ENCODE results near the gene ALPK1. TPM values are rescaled to one million over a fixed set of nuclear protein-coding genes. Genes with fewer than 3 reads are reported as not detected.

Gene ALPK1
- total RNA-seq, 5 donors from 2014 or later (not counting 1 experiment from before 2014, with no cell fraction given), result 8.3 to 22.9 (median 9.3) TPM

DNA sequence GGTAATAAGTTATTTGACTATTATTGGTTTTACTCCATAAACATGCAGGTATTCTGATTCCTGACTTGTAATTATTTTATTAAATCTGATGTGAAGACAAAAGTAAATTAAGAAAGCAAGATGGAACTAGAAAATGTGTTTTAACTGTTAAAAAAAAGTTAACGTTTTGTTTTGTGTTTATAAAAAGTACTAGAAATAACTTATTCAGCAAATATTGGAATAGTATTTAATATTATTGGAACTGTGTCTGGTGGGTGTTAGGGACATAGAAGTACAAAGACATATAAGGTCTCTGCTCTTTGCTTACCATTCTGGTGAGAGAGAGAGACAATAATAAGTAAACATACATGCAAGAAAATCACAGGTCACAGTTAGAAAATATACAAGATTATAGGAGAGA is 27.1 kb upstream of the ALPK1 start:
- Mint-ChIP-seq H3K27ac (peak overlapping the region in 1 of 2 donors; percentile 8), H3K36me3 (peaks cover 17% of the 10 kb centered on the region), H3K27me3 (no peaks in the 10 kb centered on the region), H3K4me1 (peaks cover 0 to 26% (median 15%) of the 10 kb centered on the region in 3 donors), H3K9me3 (no peaks in the 10 kb centered on the region), H3K4me3 (no peak overlapping the region)
- ATAC-seq (replicated peaks in 1 of 4), result no peak
- CTCF ChIA-PET, result no interaction called here
- POLR2A ChIA-PET, result no interaction called here
- Histone ChIP-seq H3K27me3 (replicated peaks in 1 of 2; ENCODE audit: control insufficient read depth in 2 of 2, extremely low read depth in 1 of 2, insufficient read depth in 2 of 2, low read length in 1 of 2) (no peaks in the 10 kb centered on the region), H3K4me3 (ENCODE audit: control insufficient read depth in 1 of 2, extremely low read depth in 1 of 2, low read length in 1 of 2) (no peak overlapping the region), H3K4me1 (ENCODE audit: control insufficient read depth in 1 of 2, extremely low read depth in 1 of 2, insufficient read depth in 2 of 2, low read length in 2 of 2) (no peaks in the 10 kb centered on the region), H3K9me3 (no peaks in the 10 kb centered on the region), H3K36me3 (ENCODE audit: control insufficient read depth in 2 of 2, extremely low read depth in 1 of 2, insufficient read depth in 1 of 2, low read length in 1 of 2) (peaks cover 0 to 7% of the 10 kb centered on the region in 2 donors), H3K27ac (ENCODE audit: low read length) (no peak overlapping the region)
- no CpG with 5 or more reads among the region's 1 CpG for WGBS (ENCODE audit: insufficient coverage)
- no peak for DNase-seq

- H3K36me3 Mint-ChIP-seq, result peaks cover 20% of the 10 kb centered on the region
- Histone ChIP-seq H3K27ac (ENCODE audit: low read length) (no peak overlapping the region), H3K27me3 (replicated peaks in 1 of 2; ENCODE audit: control insufficient read depth in 2 of 2, extremely low read depth in 1 of 2, insufficient read depth in 2 of 2, low read length in 1 of 2) (no peaks in the 10 kb centered on the region), H3K9me3 (no peaks in the 10 kb centered on the region), H3K36me3 (ENCODE audit: control insufficient read depth in 2 of 2, extremely low read depth in 1 of 2, insufficient read depth in 1 of 2, low read length in 1 of 2) (peaks cover 0 to 10% of the 10 kb centered on the region in 2 donors), H3K4me3 (ENCODE audit: control insufficient read depth in 1 of 2, extremely low read depth in 1 of 2, low read length in 1 of 2) (no peak overlapping the region), H3K4me1 (ENCODE audit: control insufficient read depth in 1 of 2, extremely low read depth in 1 of 2, insufficient read depth in 2 of 2, low read length in 2 of 2) (no peaks in the 10 kb centered on the region)
- ATAC-seq (replicated peaks in 1 of 4), result no peak
- H3K4me1 Mint-ChIP-seq, result peaks cover under 1 to 28% (median 18%) of the 10 kb centered on the region in 3 donors
- CTCF ChIA-PET, result no interaction called here
- no peaks in the 10 kb centered on the region for H3K9me3 Mint-ChIP-seq
- no peak overlapping the region for H3K4me3 Mint-ChIP-seq
- peak overlapping the region in 1 of 2 donors; percentile 41 for H3K27ac Mint-ChIP-seq
- POLR2A ChIA-PET, result interaction anchor here (0.5 kb wide), 2 partner anchors 336 to 395 kb away, joined by 3 to 4 read pairs; no protein-coding TSS in a partner anchor
- 94% methylated on average over 4 of the region's 8 CpGs for WGBS (ENCODE audit: insufficient coverage)
- no peak for DNase-seq
- H3K27me3 Mint-ChIP-seq, result no peaks in the 10 kb centered on the region
Measured at GRCh38 chr4:112270640-112271421, 26.3 kb upstream of the ALPK1 start.

- Histone ChIP-seq H3K9me3 (no peaks in the 10 kb centered on the region), H3K36me3 (ENCODE audit: control insufficient read depth in 2 of 2, extremely low read depth in 1 of 2, insufficient read depth in 1 of 2, low read length in 1 of 2) (peaks cover 2 to 9% of the 10 kb centered on the region in 2 donors), H3K27ac (ENCODE audit: low read length) (no peak overlapping the region), H3K27me3 (replicated peaks in 1 of 2; ENCODE audit: control insufficient read depth in 2 of 2, extremely low read depth in 1 of 2, insufficient read depth in 2 of 2, low read length in 1 of 2) (no peaks in the 10 kb centered on the region), H3K4me3 (ENCODE audit: control insufficient read depth in 1 of 2, extremely low read depth in 1 of 2, low read length in 1 of 2) (no peak overlapping the region), H3K4me1 (ENCODE audit: control insufficient read depth in 1 of 2, extremely low read depth in 1 of 2, insufficient read depth in 2 of 2, low read length in 2 of 2) (no peaks in the 10 kb centered on the region)
- ChIA-PET CTCF (interaction anchor here in 1 of 2 donors (0.9 kb wide), 1 partner anchor 8 kb away, joined by 7 read pairs; no protein-coding TSS in a partner anchor), POLR2A (no interaction called here)
- Mint-ChIP-seq H3K4me1 (peaks cover 8 to 33% (median 20%) of the 10 kb centered on the region in 3 donors), H3K9me3 (no peaks in the 10 kb centered on the region), H3K27me3 (no peaks in the 10 kb centered on the region), H3K36me3 (peaks cover 28% of the 10 kb centered on the region), H3K27ac (peak overlapping the region in 1 of 2 donors; percentile 63), H3K4me3 (no peak overlapping the region)
- DNase-seq (no peak), ATAC-seq (replicated peaks in 1 of 4) (no peak)
- 100% methylated on average over 3 of the region's 4 CpGs for whole genome bisulfite sequencing (ENCODE audit: insufficient coverage)
Measured at GRCh38 chr4:112272292-112272691, 24.9 kb upstream of the ALPK1 start.

GRCh38 chr4:112274959-112275358 is 22.2 kb upstream of the ALPK1 start:
- H3K4me1 ChIP-seq (ENCODE audit: control insufficient read depth in 1 of 2, extremely low read depth in 1 of 2, insufficient read depth in 2 of 2, low read length in 2 of 2), result peaks cover 1 to 5% of the 10 kb centered on the region in 2 experiments
- ChIA-PET POLR2A (no interaction called here), CTCF (interaction anchor here (0.6 to 0.7 kb wide), 3 partner anchors 27 to 253 kb away, joined by 3 read pairs; no protein-coding TSS in a partner anchor)
- no peak overlapping the region for H3K27ac ChIP-seq (ENCODE audit: low read length)
- DNase-seq, result no peak
- no peak overlapping the region for H3K27ac Mint-ChIP-seq
- H3K27me3 Mint-ChIP-seq, result no peaks in the 10 kb centered on the region
- 100% methylated on average over 2 of the region's 4 CpGs for WGBS (ENCODE audit: insufficient coverage)
- H3K27me3 ChIP-seq (replicated peaks in 1 of 2; ENCODE audit: control insufficient read depth in 2 of 2, extremely low read depth in 1 of 2, insufficient read depth in 2 of 2, low read length in 1 of 2), result no peaks in the 10 kb centered on the region
- H3K9me3 Mint-ChIP-seq, result no peaks in the 10 kb centered on the region
- no peak for ATAC-seq (replicated peaks in 1 of 4)
- no peaks in the 10 kb centered on the region for H3K9me3 ChIP-seq
- peaks cover 3 to 11% of the 10 kb centered on the region in 2 donors for H3K36me3 ChIP-seq (ENCODE audit: control insufficient read depth in 2 of 2, extremely low read depth in 1 of 2, insufficient read depth in 1 of 2, low read length in 1 of 2)
- H3K4me1 Mint-ChIP-seq, result peaks cover 25 to 55% (median 42%) of the 10 kb centered on the region in 3 donors
- peaks cover 24% of the 10 kb centered on the region for H3K36me3 Mint-ChIP-seq
- no peak overlapping the region for H3K4me3 Mint-ChIP-seq
- no peak overlapping the region for H3K4me3 ChIP-seq (ENCODE audit: control insufficient read depth in 1 of 2, extremely low read depth in 1 of 2, low read length in 1 of 2)

DNA sequence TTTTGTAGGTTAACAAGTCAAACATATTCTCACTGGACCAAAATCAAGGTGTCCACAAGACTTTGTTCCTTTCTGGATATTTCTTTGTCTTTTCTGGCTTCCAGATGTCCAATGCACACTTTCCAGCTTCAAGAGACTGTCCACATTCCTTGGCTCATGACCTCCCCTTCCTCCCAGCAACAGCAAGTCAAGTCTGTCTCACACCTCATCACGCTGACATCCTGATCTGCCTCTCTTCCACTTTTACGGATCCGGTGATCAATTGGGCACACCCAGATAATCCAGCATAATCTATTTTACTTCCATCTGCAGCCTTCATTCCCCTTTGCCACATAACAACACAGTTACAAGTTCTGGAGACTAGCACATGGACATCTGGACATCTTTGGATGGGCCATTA is 21.1 kb upstream of the ALPK1 start:
- H3K4me1 ChIP-seq (ENCODE audit: control insufficient read depth in 1 of 2, extremely low read depth in 1 of 2, insufficient read depth in 2 of 2, low read length in 2 of 2), result peaks cover 2 to 10% of the 10 kb centered on the region in 2 experiments
- no peak for DNase-seq
- H3K9me3 ChIP-seq, result no peaks in the 10 kb centered on the region
- WGBS (ENCODE audit: insufficient coverage), result 96% methylated on average over 3 of the region's 3 CpGs
- Mint-ChIP-seq H3K9me3 (no peaks in the 10 kb centered on the region), H3K27me3 (no peaks in the 10 kb centered on the region), H3K36me3 (peaks cover 24% of the 10 kb centered on the region), H3K4me3 (no peak overlapping the region), H3K27ac (peak overlapping the region in 1 of 2 donors; percentile 9), H3K4me1 (peaks cover 33 to 66% (median 50%) of the 10 kb centered on the region in 3 donors)
- no peak for ATAC-seq (replicated peaks in 1 of 4)
- CTCF ChIA-PET, result no interaction called here
- no peak overlapping the region for H3K27ac ChIP-seq (ENCODE audit: low read length)
- H3K36me3 ChIP-seq (ENCODE audit: control insufficient read depth in 2 of 2, extremely low read depth in 1 of 2, insufficient read depth in 1 of 2, low read length in 1 of 2), result peaks cover 3 to 11% of the 10 kb centered on the region in 2 donors
- H3K27me3 ChIP-seq (replicated peaks in 1 of 2; ENCODE audit: control insufficient read depth in 2 of 2, extremely low read depth in 1 of 2, insufficient read depth in 2 of 2, low read length in 1 of 2), result no peaks in the 10 kb centered on the region
- POLR2A ChIA-PET, result no interaction called here
- no peak overlapping the region for H3K4me3 ChIP-seq (ENCODE audit: control insufficient read depth in 1 of 2, extremely low read depth in 1 of 2, low read length in 1 of 2)

GRCh38 chr4:112277220-112277619 is 19.9 kb upstream of the ALPK1 start:
- Mint-ChIP-seq H3K27me3 (no peaks in the 10 kb centered on the region), H3K4me1 (peaks cover 44 to 70% (median 59%) of the 10 kb centered on the region in 3 donors), H3K36me3 (peaks cover 28% of the 10 kb centered on the region), H3K4me3 (no peak overlapping the region), H3K27ac (peak overlapping the region; percentile 53 to 57), H3K9me3 (peaks cover 0 to 5% (median 0%) of the 10 kb centered on the region in 3 donors)
- Histone ChIP-seq H3K9me3 (no peaks in the 10 kb centered on the region), H3K4me1 (ENCODE audit: control insufficient read depth in 1 of 2, extremely low read depth in 1 of 2, insufficient read depth in 2 of 2, low read length in 2 of 2) (peaks cover 2 to 15% of the 10 kb centered on the region in 2 experiments), H3K4me3 (ENCODE audit: control insufficient read depth in 1 of 2, extremely low read depth in 1 of 2, low read length in 1 of 2) (no peak overlapping the region), H3K27ac (ENCODE audit: low read length) (no peak overlapping the region), H3K27me3 (replicated peaks in 1 of 2; ENCODE audit: control insufficient read depth in 2 of 2, extremely low read depth in 1 of 2, insufficient read depth in 2 of 2, low read length in 1 of 2) (no peaks in the 10 kb centered on the region), H3K36me3 (ENCODE audit: control insufficient read depth in 2 of 2, extremely low read depth in 1 of 2, insufficient read depth in 1 of 2, low read length in 1 of 2) (peaks cover 3 to 11% of the 10 kb centered on the region in 2 donors)
- ATAC-seq (replicated peaks in 1 of 4), result no peak
- no CpG with 5 or more reads among the region's 3 CpGs for WGBS (ENCODE audit: insufficient coverage)
- ChIA-PET CTCF (interaction anchor here in 1 of 2 donors (0.6 kb wide), 1 partner anchor 45 kb away, joined by 4 read pairs; no protein-coding TSS in a partner anchor), POLR2A (interaction anchor here in 1 of 2 donors (0.6 kb wide), 1 partner anchor 9 kb away, joined by 3 read pairs; the partner anchor contains the start of gene TIFA)
- DNase-seq, result no peak
